HG03439 (cell line): ENCODE data around the gene ZMYND15.

Experiments
- ATAC-seq: cut with Tn5 transposase; IDR thresholded peaks from one replicate; pipeline ENCODE4 v1.9.1; 2021; ENCODE audit warnings: mild to moderate bottlenecking, moderate library complexity; ENCODE audit not compliant: unreplicated experiment

The ZMYND15 gene

DNA sequence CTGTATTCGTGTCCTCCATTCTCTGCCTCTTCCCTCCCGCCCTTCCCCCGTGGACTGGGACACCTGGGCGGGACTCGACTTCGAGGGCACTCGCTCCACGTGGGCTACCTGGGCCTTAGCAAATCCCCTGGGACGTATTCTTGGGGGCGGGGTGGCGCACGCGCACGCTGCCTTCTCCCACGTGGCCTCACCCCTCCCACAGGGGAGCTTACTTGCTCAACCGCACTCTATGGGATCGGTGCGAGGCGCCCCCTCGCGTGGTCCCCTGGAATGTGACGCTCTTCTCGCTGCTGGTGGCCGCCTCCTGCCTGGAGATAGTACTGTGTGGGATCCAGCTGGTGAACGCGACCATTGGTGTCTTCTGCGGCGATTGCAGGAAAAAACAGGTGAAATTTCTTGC is 43.0 kb downstream of the ZMYND15 start:
- ATAC-seq: no peak

DNA sequence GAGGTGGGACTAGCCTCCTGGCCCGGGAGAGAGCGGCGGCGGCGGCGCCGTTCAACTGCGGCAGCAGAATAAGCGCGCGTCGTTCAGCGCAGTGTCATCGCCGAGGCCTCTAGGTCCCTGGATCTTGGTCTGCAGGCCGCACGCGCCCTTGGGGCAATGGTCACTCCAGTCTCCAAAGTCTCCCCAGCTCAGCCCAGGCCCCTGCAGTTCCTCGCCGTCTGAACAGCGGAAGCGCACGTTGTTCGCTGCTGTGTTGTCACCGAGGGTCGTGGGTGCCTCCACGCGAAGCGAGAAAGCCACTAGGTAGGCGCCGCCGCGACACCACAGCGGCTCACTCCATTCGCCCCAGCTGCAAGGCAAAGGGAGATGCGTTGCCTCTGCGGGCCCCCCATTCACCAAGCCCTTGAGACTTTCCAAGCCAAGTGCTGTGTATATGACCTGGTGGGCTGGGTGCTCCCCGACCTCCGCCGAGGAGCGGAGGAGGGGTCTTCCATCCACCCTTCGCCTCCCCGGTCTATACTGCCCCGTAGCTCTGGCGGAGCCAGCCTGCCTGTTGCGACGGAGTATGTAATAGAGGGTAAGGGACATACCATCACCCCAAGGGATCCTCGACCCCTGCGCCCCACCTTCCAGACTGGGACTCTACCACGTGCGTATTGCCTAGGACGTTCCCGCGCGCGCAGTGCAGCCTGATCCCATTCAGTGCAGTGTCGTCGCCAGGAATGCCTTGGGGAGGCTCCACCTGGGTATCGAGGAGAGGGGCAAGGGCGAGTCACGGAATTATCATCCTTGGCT is 45.9 kb downstream of the ZMYND15 start:
- ATAC-seq: no peak

DNA sequence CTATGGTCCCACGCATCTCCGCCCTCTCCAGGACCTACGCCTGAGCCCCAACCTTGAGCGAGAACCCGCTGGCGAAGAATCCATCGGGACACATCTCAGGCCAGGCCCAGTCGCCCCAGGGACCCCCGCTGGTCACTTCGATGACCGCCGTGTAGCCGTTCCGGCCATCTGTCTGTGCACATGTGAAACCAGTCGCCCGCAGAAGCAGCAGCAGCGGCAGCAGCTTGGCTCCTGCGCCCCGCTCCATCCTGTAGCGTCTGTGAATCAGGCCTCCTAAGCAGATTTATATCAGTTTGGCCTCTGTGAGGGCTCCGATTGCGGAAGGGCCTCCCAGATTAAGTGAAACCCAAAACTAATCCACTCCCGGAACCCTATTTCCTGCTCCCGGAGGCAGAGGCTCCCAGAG is 46.5 kb downstream of the ZMYND15 start, which contains the start of gene VMO1:
VMO1 (minus strand) TSS at position 259 of the 406 bp plus-strand sequence; CDS start at position 247, 12 bp downstream.
- ATAC-seq: no peak

DNA sequence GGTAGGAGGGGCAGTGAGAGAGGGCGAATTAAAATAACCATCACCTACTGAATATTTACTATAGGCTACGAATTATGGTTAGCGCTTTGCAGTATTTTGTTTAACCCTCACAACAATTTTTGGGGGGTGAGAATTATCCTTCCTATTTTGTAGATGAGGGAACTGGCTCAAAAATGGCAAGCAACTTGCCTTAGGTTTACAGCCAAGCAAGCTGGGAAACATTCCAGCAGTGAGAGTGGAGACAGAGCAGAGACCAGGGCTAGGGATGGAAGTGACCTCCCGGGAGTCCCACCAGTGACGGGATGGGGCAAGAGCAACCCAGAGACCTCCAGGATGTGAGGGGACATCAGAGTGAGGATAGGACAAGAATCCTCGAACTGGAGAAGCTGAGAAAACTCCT is 46.9 kb downstream of the ZMYND15 start:
- ATAC-seq: no peak

DNA sequence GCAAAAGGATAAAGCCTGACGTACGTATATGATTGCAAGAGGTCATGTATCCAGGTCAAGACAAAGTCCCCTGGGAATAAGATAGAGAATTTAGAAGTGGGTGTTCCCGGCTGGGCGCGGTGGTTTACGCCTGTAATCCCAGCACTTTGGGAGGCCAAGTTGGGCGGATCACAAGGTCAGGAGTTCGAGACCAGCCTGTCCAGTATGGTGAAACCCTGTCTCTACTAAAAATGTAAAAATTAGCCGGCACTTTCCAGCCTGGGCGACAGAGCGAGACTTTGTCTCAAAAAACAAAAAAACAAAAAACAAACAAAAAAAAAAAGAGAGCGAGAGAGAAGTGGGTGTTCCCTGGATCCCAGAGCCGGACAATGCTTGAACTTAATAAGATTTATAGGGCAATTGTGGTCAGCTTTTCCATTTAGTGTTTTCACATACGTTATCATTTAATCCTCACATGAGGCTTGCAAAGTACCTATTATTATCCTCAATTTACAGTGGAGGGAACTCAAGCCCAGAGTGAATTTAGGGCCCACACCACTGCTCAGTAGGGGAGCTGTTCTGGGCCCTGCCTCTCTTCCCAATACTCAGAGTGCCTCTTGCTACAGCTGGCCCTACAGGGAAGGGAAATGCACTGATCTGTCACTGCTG is 48.6 kb downstream of the ZMYND15 start:
- ATAC-seq: no peak

DNA sequence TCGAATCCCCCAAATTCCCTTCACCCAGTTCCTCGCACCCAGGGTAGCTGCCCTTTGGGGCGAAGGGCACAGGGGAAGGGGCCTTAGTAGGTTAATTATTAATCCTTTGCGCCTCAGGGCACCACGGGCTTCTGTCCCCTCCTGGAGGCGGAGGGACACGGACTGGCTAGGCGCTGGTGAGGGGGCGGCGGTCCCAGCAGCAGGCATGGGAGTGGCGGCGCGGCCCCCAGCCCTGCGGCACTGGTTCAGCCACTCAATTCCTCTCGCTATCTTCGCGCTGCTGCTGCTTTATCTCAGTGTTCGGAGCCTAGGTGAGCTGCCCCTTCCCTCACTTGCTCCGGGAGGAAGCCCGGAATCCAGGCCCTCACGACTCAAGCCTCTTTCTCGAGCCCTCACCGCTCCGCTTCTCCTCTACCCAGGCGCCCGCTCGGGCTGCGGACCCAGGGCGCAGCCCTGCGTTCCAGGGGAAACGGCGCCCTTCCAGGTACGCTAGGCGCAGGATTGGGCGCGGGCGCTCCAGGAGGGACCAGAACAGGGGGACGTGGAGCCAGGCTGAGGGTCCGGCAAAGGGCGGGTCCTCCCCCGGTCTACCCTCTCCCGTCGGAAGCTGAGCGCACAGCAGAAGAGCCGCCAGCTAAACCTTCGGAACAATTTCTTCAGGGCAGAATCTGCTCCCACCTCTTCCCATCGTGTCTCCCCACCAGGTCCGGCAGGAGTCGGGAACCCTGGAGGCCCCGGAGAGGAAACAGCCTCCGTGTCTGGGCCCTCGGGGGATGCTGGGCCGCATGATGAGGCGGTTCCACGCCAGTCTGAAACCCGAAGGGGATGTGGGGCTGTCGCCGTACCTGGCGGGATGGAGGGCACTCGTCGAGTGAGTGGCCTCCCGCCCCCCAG is 49.4 kb downstream of the ZMYND15 start, which contains the start of gene GLTPD2:
GLTPD2 (plus strand) TSS at position 158 of the 894 bp plus-strand sequence; CDS start at position 206, 48 bp downstream.
- no peak for ATAC-seq

DNA sequence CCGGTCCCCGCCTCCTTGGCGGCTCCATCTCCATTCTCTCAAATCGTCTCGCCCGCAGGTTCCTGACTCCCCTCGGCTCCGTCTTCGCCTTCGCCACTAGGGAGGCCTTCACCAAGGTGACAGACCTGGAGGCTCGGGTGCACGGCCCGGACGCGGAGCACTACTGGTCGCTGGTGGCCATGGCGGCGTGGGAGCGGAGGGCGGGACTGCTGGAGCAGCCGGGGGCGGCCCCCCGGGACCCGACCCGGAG is 50.0 kb downstream of the ZMYND15 start:
- ATAC-seq: peak; percentile 23

DNA sequence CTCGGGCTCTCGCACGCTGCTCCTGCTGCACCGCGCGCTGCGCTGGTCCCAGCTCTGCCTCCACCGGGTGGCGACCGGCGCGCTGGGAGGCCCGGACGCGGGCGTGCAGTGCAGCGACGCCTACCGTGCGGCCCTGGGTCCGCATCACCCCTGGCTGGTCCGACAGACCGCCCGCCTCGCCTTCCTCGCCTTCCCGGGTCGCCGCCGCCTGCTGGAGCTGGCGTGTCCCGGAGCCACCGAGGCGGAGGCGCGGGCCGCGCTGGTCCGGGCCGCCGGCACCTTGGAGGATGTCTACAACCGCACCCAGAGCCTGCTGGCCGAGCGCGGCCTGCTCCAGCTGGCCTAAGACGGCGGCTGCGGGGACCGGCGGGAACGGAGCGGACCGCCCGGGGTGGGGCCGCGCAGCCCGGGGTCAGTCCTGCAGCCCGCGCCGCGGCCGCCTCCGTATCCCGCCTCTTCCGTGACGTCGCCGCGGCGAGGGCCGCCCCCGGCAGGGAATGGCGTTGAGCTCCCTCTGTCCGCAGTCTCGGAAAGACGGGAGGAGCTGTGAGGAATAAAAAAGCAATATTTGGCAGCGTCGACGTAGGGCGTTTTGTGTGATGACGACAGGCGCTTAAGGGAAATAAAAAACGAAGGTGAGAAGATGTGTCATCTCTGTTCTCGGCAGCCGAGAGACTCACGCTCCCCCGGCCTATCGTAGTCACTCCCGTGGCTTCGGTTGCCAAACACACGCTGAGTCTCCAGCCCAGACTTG is 50.5 kb downstream of the ZMYND15 start:
- peak; percentile 82 for ATAC-seq

DNA sequence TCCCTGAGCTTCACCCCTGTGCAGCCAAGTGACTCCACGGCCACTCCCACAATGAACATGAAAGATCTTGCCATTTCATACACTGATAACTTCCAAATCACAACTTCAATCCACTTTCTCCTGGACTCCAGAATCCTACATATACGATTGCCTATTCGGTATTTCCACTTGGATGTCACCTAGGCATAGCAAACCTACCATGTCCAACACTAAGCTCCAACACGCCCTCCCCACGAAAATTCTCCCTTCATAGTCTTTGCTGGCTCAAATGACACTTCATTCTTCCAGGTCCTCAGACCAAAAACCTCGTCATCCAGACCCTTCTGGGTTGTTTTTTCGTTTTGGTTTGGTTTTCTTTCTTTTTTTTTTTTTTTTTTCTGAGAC is 51.1 kb downstream of the ZMYND15 start:
- ATAC-seq: no peak

DNA sequence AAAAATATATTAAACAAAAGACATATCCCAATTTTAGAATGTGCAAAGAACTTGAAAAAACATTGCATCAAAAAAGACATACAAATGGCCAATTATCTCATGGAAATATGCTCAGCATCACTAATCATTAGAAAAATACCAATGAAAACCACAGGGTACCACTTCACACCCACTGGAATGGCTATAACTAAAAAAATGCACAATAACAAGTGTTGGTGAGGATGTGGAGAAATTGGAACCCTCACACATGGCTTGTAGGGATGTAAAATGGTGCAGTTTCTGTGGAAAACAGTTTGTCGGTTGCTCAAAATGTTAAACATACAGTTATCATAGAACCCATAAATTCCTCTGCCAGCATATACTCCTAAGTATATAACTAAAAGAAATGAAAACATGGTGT is 55.5 kb downstream of the ZMYND15 start:
- ATAC-seq: no peak
